OCI-LY3 (cell line): ENCODE measurements around the gene DNAJC17.

Experiments used
- CTCF ChIP-seq: fragments of 200-600, 300-600 bp; sonication (generic); IDR thresholded peaks from 2 replicates; pipeline ENCODE4 v1.5.1; 2014; ENCODE audit warnings: antibody characterized with exemption, low read length, low read depth
- EZH2phosphoT487 ChIP-seq: fragments of 200-600 bp; shearing (Covaris generic); IDR thresholded peaks from 2 replicates; pipeline ENCODE4 v1.6.1; 2018; ENCODE audit warnings: antibody characterized with exemption, mixed run types, low read depth

DNA sequence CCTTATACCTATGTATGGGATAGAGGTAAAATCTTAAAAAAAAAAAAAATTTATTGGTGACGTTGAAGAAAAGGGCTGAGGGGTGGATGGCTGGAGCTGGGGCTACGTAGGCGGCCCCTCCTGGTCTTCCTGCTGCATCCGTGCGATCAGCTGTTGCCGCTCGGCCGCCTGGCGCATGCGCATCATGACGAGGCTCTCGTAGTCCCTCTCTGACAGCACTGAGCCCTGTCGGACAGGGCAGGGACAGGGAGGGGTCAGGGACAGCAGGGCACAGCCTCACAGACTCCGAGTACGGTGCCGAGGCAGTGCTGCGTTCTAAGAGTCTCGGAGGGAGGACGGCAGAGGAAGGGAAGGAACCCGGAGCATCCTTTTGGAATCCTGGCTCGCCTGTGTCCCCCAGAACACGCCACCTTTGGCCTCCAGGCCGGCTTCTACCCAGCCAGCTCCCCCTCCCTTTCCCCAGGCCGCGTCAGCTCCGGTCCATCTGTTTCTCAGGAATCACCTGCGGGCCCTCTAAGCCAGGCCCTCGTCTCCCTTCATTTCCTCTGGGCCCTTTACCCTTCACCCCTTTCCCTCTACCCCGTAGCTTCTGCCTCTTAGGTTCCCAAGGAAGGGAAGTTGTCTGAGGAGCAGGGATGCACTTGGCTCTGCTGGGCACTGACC is 39.3 kb downstream of the DNAJC17 start:
- TF ChIP-seq CTCF: no peak
- no peak for TF ChIP-seq EZH2phosphoT487
